Measurements from ENCODE around the gene GMDS. TPM values are rescaled to one million over a fixed set of nuclear protein-coding genes. Genes with fewer than 3 reads are reported as not detected.

The GMDS gene
- polyA plus RNA-seq, 1 of the 3 experiments (the other 2 are of a cell fraction): 12.3 TPM

DNA sequence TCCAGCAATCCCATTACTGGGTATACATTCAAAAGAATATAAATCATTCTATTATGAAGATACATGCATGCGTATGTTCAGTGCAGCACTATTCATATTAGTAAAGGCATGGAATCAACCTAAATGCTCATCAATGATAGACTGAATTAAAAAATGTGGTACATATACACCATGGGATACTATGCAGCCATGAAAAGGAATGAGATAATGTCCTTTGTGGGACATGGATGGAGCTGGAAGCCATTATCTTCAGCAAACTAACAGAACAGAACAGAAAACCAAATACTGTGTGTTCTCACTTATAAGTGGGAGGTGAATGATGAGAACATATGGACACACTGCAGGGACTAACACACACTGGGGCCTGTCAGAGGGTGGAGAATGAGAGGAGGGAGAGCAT is 261.6 kb downstream of the GMDS start:
- Histone ChIP-seq H3K9me3 (0 out of 2 replicates have a peak, but pooled peaks cover 3% of the 10 kb centered on the region), H3F3A (replicated peaks; ENCODE audit: insufficient read depth) (no peaks in the 10 kb centered on the region), H4K20me1 (ENCODE audit: insufficient read depth) (no peaks in the 10 kb centered on the region), H3K9ac (no peak overlapping the region), H3K4me1 (ENCODE audit: control insufficient read depth in 1 of 2, insufficient read depth in 2 of 2, low read depth in 1 of 2, low read length in 1 of 2) (peaks cover 5 to 12% of the 10 kb centered on the region in 2 experiments), H3K27ac (ENCODE audit: low read depth in 2 of 2, low read length in 1 of 2) (no peak overlapping the region), H3K79me2 (ENCODE audit: insufficient read depth) (no peaks in the 10 kb centered on the region), H3K9me2 (no peaks in the 10 kb centered on the region), H3K4me3 (ENCODE audit: low read depth in 2 of 2, low read length in 1 of 2) (no peak overlapping the region), H3K27me3 (ENCODE audit: insufficient read depth) (no peaks in the 10 kb centered on the region), H3K4me2 (no peak overlapping the region), H3K36me3 (replicated peaks in 1 of 2; ENCODE audit: control insufficient read depth in 1 of 2, insufficient read depth in 2 of 2, low read length in 1 of 2) (peaks cover 0 to 6% of the 10 kb centered on the region in 2 experiments), H2AFZ (ENCODE audit: low read depth) (no peak overlapping the region)
- no peak for DNase-seq
- TF ChIP-seq TAF1 (IDR thresholded peaks at IDR 0.05; ENCODE audit: borderline replicate concordance, low read depth, low read length) (no peak), GATA2 (CRISPR knock-in tag; IDR thresholded peaks at IDR 0.05) (no peak), NFIC (IDR thresholded peaks at IDR 0.05; ENCODE audit: borderline replicate concordance) (no peak)
- TF ChIP-seq, protein P1, sequence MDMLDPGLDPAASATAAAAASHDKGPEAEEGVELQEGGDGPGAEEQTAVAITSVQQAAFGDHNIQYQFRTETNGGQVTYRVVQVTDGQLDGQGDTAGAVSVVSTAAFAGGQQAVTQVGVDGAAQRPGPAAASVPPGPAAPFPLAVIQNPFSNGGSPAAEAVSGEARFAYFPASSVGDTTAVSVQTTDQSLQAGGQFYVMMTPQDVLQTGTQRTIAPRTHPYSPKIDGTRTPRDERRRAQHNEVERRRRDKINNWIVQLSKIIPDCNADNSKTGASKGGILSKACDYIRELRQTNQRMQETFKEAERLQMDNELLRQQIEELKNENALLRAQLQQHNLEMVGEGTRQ (IDR thresholded peaks at IDR 0.05; ENCODE audit: borderline replicate concordance, low read depth, low read length): no peak
- TF ChIP-seq, protein P2, sequence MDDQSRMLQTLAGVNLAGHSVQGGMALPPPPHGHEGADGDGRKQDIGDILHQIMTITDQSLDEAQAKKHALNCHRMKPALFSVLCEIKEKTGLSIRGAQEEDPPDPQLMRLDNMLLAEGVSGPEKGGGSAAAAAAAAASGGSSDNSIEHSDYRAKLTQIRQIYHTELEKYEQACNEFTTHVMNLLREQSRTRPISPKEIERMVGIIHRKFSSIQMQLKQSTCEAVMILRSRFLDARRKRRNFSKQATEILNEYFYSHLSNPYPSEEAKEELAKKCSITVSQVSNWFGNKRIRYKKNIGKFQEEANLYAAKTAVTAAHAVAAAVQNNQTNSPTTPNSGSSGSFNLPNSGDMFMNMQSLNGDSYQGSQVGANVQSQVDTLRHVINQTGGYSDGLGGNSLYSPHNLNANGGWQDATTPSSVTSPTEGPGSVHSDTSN (IDR thresholded peaks at IDR 0.05): no peak
- ChIA-PET CTCF (interaction anchor here (1.0 to 1.6 kb wide), 2 partner anchors 10 to 16 kb away, joined by 3 to 4 read pairs; no protein-coding TSS in a partner anchor), POLR2A (no interaction called here)
- WGBS (ENCODE audit: low lambda C conversion rate): 89% methylated on average over 1 of the region's 1 CpG

DNA sequence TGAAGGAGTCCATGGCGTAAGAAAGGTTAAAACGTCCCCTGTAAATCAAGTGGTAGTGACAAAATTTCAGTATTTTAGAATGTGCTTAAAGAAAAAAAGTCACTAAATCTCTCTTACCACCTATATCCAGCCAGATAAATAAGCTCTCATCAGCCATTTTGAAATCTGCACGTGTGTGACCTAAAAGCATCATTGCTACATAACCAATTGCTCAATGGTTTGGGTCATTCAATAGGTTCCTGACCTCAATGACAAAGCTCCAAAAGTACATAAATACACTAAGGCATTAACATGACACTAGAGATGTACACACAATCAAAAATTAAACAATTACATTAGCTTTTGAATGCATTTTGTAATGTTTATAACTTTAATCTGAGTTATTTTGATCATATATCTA is 272.4 kb downstream of the GMDS start:
- POLR2A ChIA-PET: no interaction called here

More for the DNA sequence above, 272.4 kb downstream of the GMDS start:
- Histone ChIP-seq H3K36me3 (replicated peaks in 1 of 2; ENCODE audit: control insufficient read depth in 1 of 2, insufficient read depth in 2 of 2, low read length in 1 of 2) (no peaks in the 10 kb centered on the region), H3K4me1 (ENCODE audit: control insufficient read depth in 1 of 2, insufficient read depth in 2 of 2, low read depth in 1 of 2, low read length in 1 of 2) (peaks cover 0 to 16% of the 10 kb centered on the region in 2 experiments; a peak in 2 of 4 replicates), H3K9ac (no peak overlapping the region), H2AFZ (ENCODE audit: low read depth) (no peak overlapping the region), H3K27ac (ENCODE audit: low read depth in 2 of 2, low read length in 1 of 2) (peak overlapping the region in 1 of 2 experiments; percentile 28; a peak in 1 of 4 replicates), H4K20me1 (ENCODE audit: insufficient read depth) (no peaks in the 10 kb centered on the region), H3K79me2 (ENCODE audit: insufficient read depth) (no peaks in the 10 kb centered on the region), H3K9me2 (no peaks in the 10 kb centered on the region), H3K27me3 (ENCODE audit: insufficient read depth) (no peaks in the 10 kb centered on the region), H3K4me3 (ENCODE audit: low read depth in 2 of 2, low read length in 1 of 2) (no peak overlapping the region), H3K4me2 (no peak overlapping the region), H3F3A (replicated peaks; ENCODE audit: insufficient read depth) (no peaks in the 10 kb centered on the region), H3K9me3 (no peaks in the 10 kb centered on the region)
- no peak for DNase-seq
- CTCF ChIA-PET: interaction anchor here (1.9 kb wide), 1 partner anchor 11 kb away, joined by 4 read pairs; no protein-coding TSS in a partner anchor
- 94% methylated on average over 3 of the region's 3 CpGs for WGBS (ENCODE audit: low lambda C conversion rate)
- TF ChIP-seq, protein P2 (IDR thresholded peaks at IDR 0.05): no peak
- no peak for TF ChIP-seq RXRA (IDR thresholded peaks at IDR 0.05; ENCODE audit: borderline replicate concordance, low read depth)
- TF ChIP-seq, protein P3, sequence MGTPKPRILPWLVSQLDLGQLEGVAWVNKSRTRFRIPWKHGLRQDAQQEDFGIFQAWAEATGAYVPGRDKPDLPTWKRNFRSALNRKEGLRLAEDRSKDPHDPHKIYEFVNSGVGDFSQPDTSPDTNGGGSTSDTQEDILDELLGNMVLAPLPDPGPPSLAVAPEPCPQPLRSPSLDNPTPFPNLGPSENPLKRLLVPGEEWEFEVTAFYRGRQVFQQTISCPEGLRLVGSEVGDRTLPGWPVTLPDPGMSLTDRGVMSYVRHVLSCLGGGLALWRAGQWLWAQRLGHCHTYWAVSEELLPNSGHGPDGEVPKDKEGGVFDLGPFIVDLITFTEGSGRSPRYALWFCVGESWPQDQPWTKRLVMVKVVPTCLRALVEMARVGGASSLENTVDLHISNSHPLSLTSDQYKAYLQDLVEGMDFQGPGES (IDR thresholded peaks at IDR 0.05; ENCODE audit: low read depth, low read length): no peak
- TF ChIP-seq ELF1 (IDR thresholded peaks at IDR 0.05): no peak
- TF ChIP-seq POLR2AphosphoS5 (IDR thresholded peaks at IDR 0.05; ENCODE audit: low read depth, low read length): no peak
- no peak for TF ChIP-seq NRF1 (IDR thresholded peaks at IDR 0.05; ENCODE audit: low read depth, low read length)
- no peak for TF ChIP-seq JUND (IDR thresholded peaks at IDR 0.05)
- TF ChIP-seq, protein P1 (IDR thresholded peaks at IDR 0.05; ENCODE audit: borderline replicate concordance, low read depth, low read length): no peak
- TF ChIP-seq, protein P4, sequence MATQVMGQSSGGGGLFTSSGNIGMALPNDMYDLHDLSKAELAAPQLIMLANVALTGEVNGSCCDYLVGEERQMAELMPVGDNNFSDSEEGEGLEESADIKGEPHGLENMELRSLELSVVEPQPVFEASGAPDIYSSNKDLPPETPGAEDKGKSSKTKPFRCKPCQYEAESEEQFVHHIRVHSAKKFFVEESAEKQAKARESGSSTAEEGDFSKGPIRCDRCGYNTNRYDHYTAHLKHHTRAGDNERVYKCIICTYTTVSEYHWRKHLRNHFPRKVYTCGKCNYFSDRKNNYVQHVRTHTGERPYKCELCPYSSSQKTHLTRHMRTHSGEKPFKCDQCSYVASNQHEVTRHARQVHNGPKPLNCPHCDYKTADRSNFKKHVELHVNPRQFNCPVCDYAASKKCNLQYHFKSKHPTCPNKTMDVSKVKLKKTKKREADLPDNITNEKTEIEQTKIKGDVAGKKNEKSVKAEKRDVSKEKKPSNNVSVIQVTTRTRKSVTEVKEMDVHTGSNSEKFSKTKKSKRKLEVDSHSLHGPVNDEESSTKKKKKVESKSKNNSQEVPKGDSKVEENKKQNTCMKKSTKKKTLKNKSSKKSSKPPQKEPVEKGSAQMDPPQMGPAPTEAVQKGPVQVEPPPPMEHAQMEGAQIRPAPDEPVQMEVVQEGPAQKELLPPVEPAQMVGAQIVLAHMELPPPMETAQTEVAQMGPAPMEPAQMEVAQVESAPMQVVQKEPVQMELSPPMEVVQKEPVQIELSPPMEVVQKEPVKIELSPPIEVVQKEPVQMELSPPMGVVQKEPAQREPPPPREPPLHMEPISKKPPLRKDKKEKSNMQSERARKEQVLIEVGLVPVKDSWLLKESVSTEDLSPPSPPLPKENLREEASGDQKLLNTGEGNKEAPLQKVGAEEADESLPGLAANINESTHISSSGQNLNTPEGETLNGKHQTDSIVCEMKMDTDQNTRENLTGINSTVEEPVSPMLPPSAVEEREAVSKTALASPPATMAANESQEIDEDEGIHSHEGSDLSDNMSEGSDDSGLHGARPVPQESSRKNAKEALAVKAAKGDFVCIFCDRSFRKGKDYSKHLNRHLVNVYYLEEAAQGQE (IDR thresholded peaks at IDR 0.05; ENCODE audit: low read depth, low read length): no peak
- TF ChIP-seq, protein P5, sequence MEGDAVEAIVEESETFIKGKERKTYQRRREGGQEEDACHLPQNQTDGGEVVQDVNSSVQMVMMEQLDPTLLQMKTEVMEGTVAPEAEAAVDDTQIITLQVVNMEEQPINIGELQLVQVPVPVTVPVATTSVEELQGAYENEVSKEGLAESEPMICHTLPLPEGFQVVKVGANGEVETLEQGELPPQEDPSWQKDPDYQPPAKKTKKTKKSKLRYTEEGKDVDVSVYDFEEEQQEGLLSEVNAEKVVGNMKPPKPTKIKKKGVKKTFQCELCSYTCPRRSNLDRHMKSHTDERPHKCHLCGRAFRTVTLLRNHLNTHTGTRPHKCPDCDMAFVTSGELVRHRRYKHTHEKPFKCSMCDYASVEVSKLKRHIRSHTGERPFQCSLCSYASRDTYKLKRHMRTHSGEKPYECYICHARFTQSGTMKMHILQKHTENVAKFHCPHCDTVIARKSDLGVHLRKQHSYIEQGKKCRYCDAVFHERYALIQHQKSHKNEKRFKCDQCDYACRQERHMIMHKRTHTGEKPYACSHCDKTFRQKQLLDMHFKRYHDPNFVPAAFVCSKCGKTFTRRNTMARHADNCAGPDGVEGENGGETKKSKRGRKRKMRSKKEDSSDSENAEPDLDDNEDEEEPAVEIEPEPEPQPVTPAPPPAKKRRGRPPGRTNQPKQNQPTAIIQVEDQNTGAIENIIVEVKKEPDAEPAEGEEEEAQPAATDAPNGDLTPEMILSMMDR (IDR thresholded peaks at IDR 0.05): no peak
- no peak for TF ChIP-seq GABPA (IDR thresholded peaks at IDR 0.05; ENCODE audit: low read depth)
- no peak for TF ChIP-seq NFIC (IDR thresholded peaks at IDR 0.05; ENCODE audit: borderline replicate concordance)

Measured in SK-N-SH (cell line).